ENCODE measurements around the gene SHKBP1.

- TF ChIP-seq ARNTL (CRISPR knock-in tag; IDR thresholded peaks at IDR 0.05; ENCODE audit: borderline replicate concordance, low read depth) (no peak), ESRRG (CRISPR knock-in tag; IDR thresholded peaks at IDR 0.05) (no peak), TCF4 (CRISPR knock-in tag; IDR thresholded peaks at IDR 0.05; ENCODE audit: borderline replicate concordance) (no peak), PATZ1 (CRISPR knock-in tag; IDR thresholded peaks at IDR 0.05; ENCODE audit: borderline replicate concordance) (no peak), ZFP3 (CRISPR knock-in tag; IDR thresholded peaks at IDR 0.05) (no peak), RARB (CRISPR knock-in tag; IDR thresholded peaks at IDR 0.05) (no peak)
Measured at GRCh38 chr19:40625406-40626120, 48.9 kb downstream of the SHKBP1 start.

Measured in SK-N-SH treated with all-trans-retinoic acid at 6 μM for 48 hours (cell line).